Lower leg skin (tissue), 4 donors: ENCODE data around the gene HAPLN1. TPM values are rescaled to one million over a fixed set of nuclear protein-coding genes. Genes with fewer than 3 reads are reported as not detected.

Source experiments
- DNase-seq, 2 donors: peaks; one replicate each; pipeline ENCODE4 v3.0.0-alpha.2; 2019; ENCODE audit warnings: low spot score in 2 of 2
- H3K4me3 ChIP-seq: fragments of 200-600 bp; sonication (generic); 2 replicates; pipeline ENCODE4 v1.5.1; 2017; ENCODE audit warnings: mild to moderate bottlenecking, low read depth; ENCODE audit not compliant: poor library complexity, severe bottlenecking
- POLR2A ChIP-seq, 2 donors: fragments of 450-650 bp; IDR thresholded peaks; one replicate each; pipeline ENCODE4 v1.6.1; 2016 to 2017; ENCODE audit warnings: antibody characterized with exemption in 2 of 2, mild to moderate bottlenecking in 1 of 2, moderate library complexity in 1 of 2
- WGBS, 2 donors: methylation state at CpG; one replicate each; pipeline ENCODE4 v1.1.5; 2018; 5-methylcytosine and 5-hydroxymethylcytosine counted together
- intact Hi-C: fragments of 100-400 bp; cut with DNase I; formaldehyde crosslinking; loops from one replicate; pipeline ENCODE4 v1.15.0; 2023; ENCODE audit warnings: low total_unique reads
- total RNA-seq, 4 donors: library from RNA; depleted of rRNA; stranded (reverse); fragments of >200 nt; gene quantifications; one replicate each; pipeline ENCODE4 v1.1.0, GENCODE V29; 2016
- TF ChIP-seq, protein P1 (sequence below), 3 donors: fragments of 450-650 bp; IDR thresholded peaks; one replicate each; pipeline ENCODE4 v1.5.1; 2016; ENCODE audit warnings: antibody characterized with exemption in 3 of 3, mild to moderate bottlenecking in 3 of 3, moderate library complexity in 2 of 3

HAPLN1 gene
- total RNA-seq, 4 donors from 2014 or later, result 0.62 TPM; not detected in 3

- WGBS, 2 donors, result 39 to 45% methylated on average over 2 of the region's 2 CpGs
Observed at GRCh38 chr5:83653669-83654068, 67.0 kb downstream of the HAPLN1 start.

DNA sequence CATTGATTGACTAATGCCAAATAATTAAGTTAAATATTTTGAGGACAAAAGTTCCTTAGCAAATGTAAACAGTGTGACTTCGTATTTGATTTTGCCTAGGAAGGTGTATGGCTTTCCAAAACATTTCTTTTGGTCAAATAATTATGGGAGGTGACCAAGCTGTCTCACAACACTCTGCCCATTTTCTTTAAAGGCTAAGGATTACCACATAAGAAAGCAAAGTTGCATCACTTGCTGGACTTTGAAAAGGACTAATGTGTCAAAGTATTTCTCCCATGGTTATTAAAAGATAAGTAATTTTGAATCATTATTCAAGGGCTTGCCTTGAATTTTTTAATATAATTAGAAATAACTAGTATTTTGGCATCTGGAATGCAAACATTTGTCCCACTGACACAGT is 74.7 kb downstream of the HAPLN1 start:
- TF ChIP-seq POLR2A (IDR thresholded peaks at IDR 0.05), result no peak
- TF ChIP-seq, protein P1, sequence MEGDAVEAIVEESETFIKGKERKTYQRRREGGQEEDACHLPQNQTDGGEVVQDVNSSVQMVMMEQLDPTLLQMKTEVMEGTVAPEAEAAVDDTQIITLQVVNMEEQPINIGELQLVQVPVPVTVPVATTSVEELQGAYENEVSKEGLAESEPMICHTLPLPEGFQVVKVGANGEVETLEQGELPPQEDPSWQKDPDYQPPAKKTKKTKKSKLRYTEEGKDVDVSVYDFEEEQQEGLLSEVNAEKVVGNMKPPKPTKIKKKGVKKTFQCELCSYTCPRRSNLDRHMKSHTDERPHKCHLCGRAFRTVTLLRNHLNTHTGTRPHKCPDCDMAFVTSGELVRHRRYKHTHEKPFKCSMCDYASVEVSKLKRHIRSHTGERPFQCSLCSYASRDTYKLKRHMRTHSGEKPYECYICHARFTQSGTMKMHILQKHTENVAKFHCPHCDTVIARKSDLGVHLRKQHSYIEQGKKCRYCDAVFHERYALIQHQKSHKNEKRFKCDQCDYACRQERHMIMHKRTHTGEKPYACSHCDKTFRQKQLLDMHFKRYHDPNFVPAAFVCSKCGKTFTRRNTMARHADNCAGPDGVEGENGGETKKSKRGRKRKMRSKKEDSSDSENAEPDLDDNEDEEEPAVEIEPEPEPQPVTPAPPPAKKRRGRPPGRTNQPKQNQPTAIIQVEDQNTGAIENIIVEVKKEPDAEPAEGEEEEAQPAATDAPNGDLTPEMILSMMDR (IDR thresholded peaks at IDR 0.05), result no peak

More at GRCh38 chr5:83653669-83654068, 67.0 kb downstream of the HAPLN1 start:
- no peak for DNase-seq
- TF ChIP-seq, protein P1 (IDR thresholded peaks at IDR 0.05), result no peak
- TF ChIP-seq POLR2A (IDR thresholded peaks at IDR 0.05), result no peak
- intact Hi-C loops, result no loop called here
- no peak overlapping the region for H3K4me3 ChIP-seq

GRCh38 chr5:83644301-83644700 is 76.4 kb downstream of the HAPLN1 start:
- intact Hi-C loops, result no loop called here
- 88 to 91% methylated on average over 14 of the region's 14 CpGs for WGBS, 2 donors
- TF ChIP-seq, protein P1 (IDR thresholded peaks at IDR 0.05), result no peak
- no peak for TF ChIP-seq POLR2A (IDR thresholded peaks at IDR 0.05)
- DNase-seq, result no peak
- H3K4me3 ChIP-seq, result no peak overlapping the region

More for the DNA sequence above, 74.7 kb downstream of the HAPLN1 start:
- 60% methylated on average over 1 of the region's 1 CpG for WGBS, 2 donors
- intact Hi-C loops, result no loop called here
- no peak overlapping the region for H3K4me3 ChIP-seq
- no peak for DNase-seq

- 59 to 65% methylated on average over 3 of the region's 3 CpGs for WGBS, 2 donors
- no peak overlapping the region for H3K4me3 ChIP-seq
- TF ChIP-seq POLR2A (IDR thresholded peaks at IDR 0.05), result no peak
- TF ChIP-seq, protein P1 (IDR thresholded peaks at IDR 0.05), result no peak
- no peak for DNase-seq
- intact Hi-C loops, result no loop called here
Observed at GRCh38 chr5:83641946-83642345, 78.7 kb downstream of the HAPLN1 start.

DNA sequence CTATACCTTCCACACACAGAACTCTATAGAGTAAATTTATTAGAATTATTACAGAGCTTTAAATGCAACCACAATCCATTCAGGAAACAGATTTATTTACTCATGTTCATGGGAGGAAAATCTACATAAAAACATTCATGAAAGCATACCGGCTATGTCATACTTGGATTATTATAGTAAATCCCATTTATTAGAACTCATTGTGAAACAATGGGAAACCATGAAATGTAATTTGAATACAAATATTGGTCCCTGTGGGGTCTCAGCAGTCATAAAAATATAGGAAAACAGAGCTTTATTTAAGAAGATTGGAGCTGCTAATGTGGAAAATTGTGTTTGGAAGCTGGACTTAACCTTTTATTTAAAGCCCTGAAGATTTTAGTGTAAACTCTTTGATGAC is 80.7 kb downstream of the HAPLN1 start:
- no peak overlapping the region for H3K4me3 ChIP-seq
- TF ChIP-seq, protein P1 (IDR thresholded peaks at IDR 0.05), result no peak
- TF ChIP-seq POLR2A (IDR thresholded peaks at IDR 0.05), result no peak
- WGBS, 2 donors, result 67 to 68% methylated on average over 1 of the region's 1 CpG
- no peak for DNase-seq
- intact Hi-C loops, result no loop called here

GRCh38 chr5:83636156-83636555 is 84.5 kb downstream of the HAPLN1 start:
- no peak overlapping the region for H3K4me3 ChIP-seq
- TF ChIP-seq POLR2A (IDR thresholded peaks at IDR 0.05), result no peak
- TF ChIP-seq, protein P1 (IDR thresholded peaks at IDR 0.05), result no peak
- 41 to 45% methylated on average over 6 of the region's 6 CpGs for WGBS, 2 donors
- DNase-seq, result no peak
- intact Hi-C loops, result no loop called here
